Type B pancreatic cell (in vitro differentiated cells): ENCODE measurements around the gene GRIN2A. TPM values are rescaled to one million over a fixed set of nuclear protein-coding genes. Genes with fewer than 3 reads are reported as not detected.

Experiments used
- DNase-seq: peaks from one replicate; pipeline ENCODE4 v3.0.0; 2021; ENCODE audit warnings: mixed read lengths; ENCODE audit not compliant: unreplicated experiment; ENCODE audit errors: extremely low spot score
- H3K27ac Mint-ChIP-seq: 2 replicates; pipeline ENCODE4 v1.8.0; 2021; ENCODE audit warnings: mild to moderate bottlenecking, mixed read lengths
- H3K27me3 Mint-ChIP-seq: 2 replicates; pipeline ENCODE4 v1.8.0; 2021; ENCODE audit warnings: mixed read lengths
- H3K36me3 Mint-ChIP-seq: 2 replicates; pipeline ENCODE4 v1.8.0; 2021; ENCODE audit warnings: mixed read lengths
- H3K4me1 Mint-ChIP-seq: one replicate; pipeline ENCODE4 v1.8.0; 2021; ENCODE audit warnings: mixed read lengths; ENCODE audit not compliant: unreplicated experiment
- H3K4me3 Mint-ChIP-seq: 2 replicates; pipeline ENCODE4 v1.8.0; 2021; ENCODE audit warnings: mild to moderate bottlenecking, mixed read lengths
- H3K9me3 Mint-ChIP-seq: 2 replicates; pipeline ENCODE4 v1.8.0; 2021; ENCODE audit warnings: mixed read lengths
- CTCF ChIP-seq: fragments of 200-600 bp; sonication (generic); conservative IDR thresholded peaks from 2 replicates; pipeline ENCODE4 v1.5.0; 2021; ENCODE audit warnings: antibody characterized with exemption, mild to moderate bottlenecking
- total RNA-seq: library from RNA; stranded (reverse); gene quantifications from 2 replicates; pipeline ENCODE4 v1.2.1, GENCODE V29; 2021; ENCODE audit warnings: low replicate concordance

The GRIN2A gene
- total RNA-seq, 1 donor from 2014 or later = 7.1 TPM

- Mint-ChIP-seq H3K9me3 (no peaks in the 10 kb centered on the region), H3K27me3 (peaks cover 4% of the 10 kb centered on the region), H3K27ac (no peak overlapping the region), H3K4me3 (no peak overlapping the region), H3K36me3 (no peaks in the 10 kb centered on the region), H3K4me1 (no peaks in the 10 kb centered on the region)
- DNase-seq = no peak
- TF ChIP-seq CTCF = no peak
These were observed 260.2 kb downstream of the GRIN2A start for GRCh38 chr16:9921997-9922396.

- Mint-ChIP-seq H3K27ac (no peak overlapping the region), H3K4me3 (no peak overlapping the region), H3K9me3 (no peaks in the 10 kb centered on the region), H3K27me3 (peaks cover 8% of the 10 kb centered on the region), H3K36me3 (no peaks in the 10 kb centered on the region), H3K4me1 (peaks cover 2% of the 10 kb centered on the region)
- TF ChIP-seq CTCF = no peak
- no peak for DNase-seq
These were observed 262.8 kb downstream of the GRIN2A start for GRCh38 chr16:9919460-9919859.

DNA sequence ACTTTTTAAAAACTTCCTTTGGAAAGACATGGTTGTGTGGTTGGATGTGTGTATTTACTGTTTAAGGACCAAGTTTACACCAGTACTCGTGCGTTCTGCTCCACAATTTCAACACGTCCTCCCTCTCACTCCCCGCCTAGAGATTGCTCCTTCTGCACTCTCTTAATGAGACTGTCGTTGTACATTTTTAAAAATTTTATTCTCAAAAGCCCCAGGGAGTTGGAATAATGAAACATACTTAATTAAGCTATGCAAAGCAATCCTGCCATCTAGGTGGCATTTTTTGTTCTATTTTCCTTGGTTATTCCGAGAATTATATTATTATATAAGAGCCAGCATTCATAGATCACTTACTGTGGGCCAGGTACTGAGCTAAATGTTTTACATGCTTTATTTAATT, 264.5 kb downstream of the GRIN2A start:
- no peak overlapping the region for H3K4me3 Mint-ChIP-seq
- no peaks in the 10 kb centered on the region for H3K9me3 Mint-ChIP-seq
- H3K27ac Mint-ChIP-seq = no peak overlapping the region
- no peaks in the 10 kb centered on the region for H3K36me3 Mint-ChIP-seq
- H3K27me3 Mint-ChIP-seq = peaks cover 8% of the 10 kb centered on the region
- peaks cover 4% of the 10 kb centered on the region for H3K4me1 Mint-ChIP-seq
- no peak for TF ChIP-seq CTCF
- no peak for DNase-seq

GRCh38 chr16:9913604-9914326, 268.5 kb downstream of the GRIN2A start:
- no peak for DNase-seq
- H3K36me3 Mint-ChIP-seq = no peaks in the 10 kb centered on the region
- TF ChIP-seq CTCF = no peak
- H3K27me3 Mint-ChIP-seq = peaks cover 7% of the 10 kb centered on the region
- no peak overlapping the region for H3K4me3 Mint-ChIP-seq
- no peaks in the 10 kb centered on the region for H3K9me3 Mint-ChIP-seq
- H3K4me1 Mint-ChIP-seq = peaks cover 4% of the 10 kb centered on the region
- no peak overlapping the region for H3K27ac Mint-ChIP-seq

- peaks cover 8% of the 10 kb centered on the region for H3K27me3 Mint-ChIP-seq
- H3K27ac Mint-ChIP-seq = no peak overlapping the region
- no peaks in the 10 kb centered on the region for H3K9me3 Mint-ChIP-seq
- no peaks in the 10 kb centered on the region for H3K36me3 Mint-ChIP-seq
- peaks cover 8% of the 10 kb centered on the region for H3K4me1 Mint-ChIP-seq
- no peak for TF ChIP-seq CTCF
- H3K4me3 Mint-ChIP-seq = no peak overlapping the region
- DNase-seq = no peak
These were observed 270.2 kb downstream of the GRIN2A start for GRCh38 chr16:9911989-9912388.
